Measurements from ENCODE around the gene RAB27A.
A peak's percentile ranks its signal among the peaks of the same experiment; 100 is the strongest.

Gene RAB27A

DNA sequence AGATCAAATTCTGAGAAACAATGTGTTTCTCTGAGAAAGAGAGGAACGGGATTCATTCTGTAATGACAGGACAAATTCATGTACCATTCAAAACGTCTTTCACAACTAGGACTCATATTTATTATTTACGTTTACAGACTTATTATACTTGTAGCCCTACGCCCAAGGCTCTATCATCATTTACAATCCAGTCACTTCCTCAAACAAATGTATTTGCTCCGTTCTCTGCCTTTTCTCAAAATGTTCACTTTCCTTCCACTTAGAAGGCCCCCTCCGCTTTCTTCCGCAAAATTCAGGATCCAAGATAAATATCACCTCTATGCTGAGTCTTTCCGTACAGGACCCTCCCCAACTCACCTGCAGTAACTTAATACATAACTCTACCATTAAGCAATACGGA lies 93.6 kb downstream of the RAB27A start:
- no peak for TF ChIP-seq CTCF (conservative IDR thresholded peaks at IDR 0.05; ENCODE audit: control insufficient read depth, insufficient read depth, low read depth, low read length)
- peak overlapping the region; percentile 91 for H3K4me3 ChIP-seq (ENCODE audit: control insufficient read depth, low read depth, low read length)
- no peak for DNase-seq (ENCODE audit: low read depth)

GRCh38 chr15:55194256-55194655 lies 95.4 kb downstream of the RAB27A start:
- peak; percentile 16 for DNase-seq (ENCODE audit: low read depth)
- TF ChIP-seq CTCF (conservative IDR thresholded peaks at IDR 0.05; ENCODE audit: control insufficient read depth, insufficient read depth, low read depth, low read length), result no peak
- H3K4me3 ChIP-seq (ENCODE audit: control insufficient read depth, low read depth, low read length), result no peak overlapping the region

DNA sequence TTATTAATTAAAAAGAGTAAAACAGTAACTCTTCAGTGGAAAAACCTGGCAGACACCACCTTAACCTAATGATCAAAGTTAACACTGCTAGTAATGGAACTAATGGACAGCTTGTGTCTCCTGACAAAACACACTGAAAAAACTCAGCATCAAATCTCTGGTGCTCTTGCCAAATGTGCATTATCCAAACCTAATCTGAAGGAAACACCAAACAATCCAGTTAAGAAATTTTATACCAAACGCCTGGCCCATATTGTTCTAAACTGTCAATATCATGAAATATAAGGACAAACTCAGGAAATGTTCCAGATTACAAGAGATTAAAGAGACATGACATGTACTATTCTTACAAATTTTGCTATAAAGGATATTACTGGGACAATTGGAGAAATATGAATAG lies 103.3 kb downstream of the RAB27A start:
- H3K4me3 ChIP-seq (ENCODE audit: control insufficient read depth, low read depth, low read length), result no peak overlapping the region

GRCh38 chr15:55183679-55184078 lies 105.9 kb downstream of the RAB27A start:
- DNase-seq (ENCODE audit: low read depth), result no peak
- no peak for TF ChIP-seq CTCF (conservative IDR thresholded peaks at IDR 0.05; ENCODE audit: control insufficient read depth, insufficient read depth, low read depth, low read length)
- H3K4me3 ChIP-seq (ENCODE audit: control insufficient read depth, low read depth, low read length), result no peak overlapping the region

More for the DNA sequence above, 103.3 kb downstream of the RAB27A start:
- TF ChIP-seq CTCF (conservative IDR thresholded peaks at IDR 0.05; ENCODE audit: control insufficient read depth, insufficient read depth, low read depth, low read length), result no peak
- no peak for DNase-seq (ENCODE audit: low read depth)

GRCh38 chr15:55179141-55179540 lies 110.5 kb downstream of the RAB27A start:
- DNase-seq (ENCODE audit: low read depth), result no peak
- no peak overlapping the region for H3K4me3 ChIP-seq (ENCODE audit: control insufficient read depth, low read depth, low read length)
- TF ChIP-seq CTCF (conservative IDR thresholded peaks at IDR 0.05; ENCODE audit: control insufficient read depth, insufficient read depth, low read depth, low read length), result no peak

GRCh38 chr15:55170361-55170760 lies 119.3 kb downstream of the RAB27A start:
- no peak overlapping the region for H3K4me3 ChIP-seq (ENCODE audit: control insufficient read depth, low read depth, low read length)
- DNase-seq (ENCODE audit: low read depth), result no peak
- no peak for TF ChIP-seq CTCF (conservative IDR thresholded peaks at IDR 0.05; ENCODE audit: control insufficient read depth, insufficient read depth, low read depth, low read length)

DNA sequence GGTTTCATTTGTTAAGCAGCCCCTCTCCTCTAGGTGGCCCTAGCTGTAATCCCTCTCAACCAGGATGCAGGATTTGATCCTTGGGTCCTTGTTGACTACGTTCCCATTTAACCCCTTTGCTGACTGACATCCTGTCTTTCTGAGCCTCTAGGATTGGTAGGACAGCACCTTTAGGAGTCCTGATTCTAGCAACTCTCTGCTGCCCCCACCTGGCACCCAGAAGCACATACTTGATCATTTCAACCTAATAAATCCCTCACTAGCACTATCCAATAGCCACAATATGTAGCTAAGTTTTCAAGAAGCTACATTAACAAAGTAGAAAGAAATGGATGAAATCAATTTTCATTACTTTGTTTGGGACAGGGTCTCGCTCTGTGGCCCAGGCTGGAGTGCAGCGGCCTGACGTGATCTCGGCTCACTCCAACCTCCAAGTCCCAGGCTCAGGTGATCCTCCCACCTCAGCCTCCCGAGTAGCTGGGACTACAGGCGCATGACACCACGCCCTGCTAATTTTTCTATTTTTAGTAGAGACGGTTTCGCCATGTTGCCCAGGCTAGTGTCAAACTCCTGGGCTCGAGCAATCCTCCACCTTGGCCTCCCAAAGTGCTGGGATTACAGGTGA lies 121.2 kb downstream of the RAB27A start:
- DNase-seq (ENCODE audit: low read depth), result peak; percentile 71
- H3K4me3 ChIP-seq (ENCODE audit: control insufficient read depth, low read depth, low read length), result no peak overlapping the region
- peak; percentile 81 for TF ChIP-seq CTCF (conservative IDR thresholded peaks at IDR 0.05; ENCODE audit: control insufficient read depth, insufficient read depth, low read depth, low read length)
